HepG2 (cell line): ENCODE measurements around the gene NPTXR. TPM values are rescaled to one million over a fixed set of nuclear protein-coding genes. Genes with fewer than 3 reads are reported as not detected.

Experiments used
- ATAC-seq: fragments of 200-7000 bp; cut with Tn5 transposase; 3 replicates; pipeline ENCODE4 v1.9.1; 2020; ENCODE audit warnings: mild to moderate bottlenecking, moderate library complexity
- BruUV-seq: library from RNA; stranded (reverse); fragments of 400-500 nt; replicated peaks from 2 replicates; lab custom pipeline; 2021; lab: Mats Ljungman, UMichigan
- CTCF ChIA-PET: fragments of 300-600 bp; formaldehyde crosslinking; extraction: SDS; loops from one replicate; lab custom pipeline; 2021; ENCODE audit warnings: low total read pairs, inconsistent platforms, low intra/inter-chr PET ratio; lab: Yijun Ruan, JAX
- POLR2A ChIA-PET: fragments of 350-600 bp; sonication (Branson Sonifier 250); formaldehyde crosslinking; loops from one replicate; lab custom pipeline; 2020; ENCODE audit warnings: antibody characterized with exemption, inconsistent platforms; lab: Yijun Ruan, JAX
- DNase-seq: peaks from one replicate; pipeline ENCODE4 v3.0.0-alpha.2; 2015; ENCODE audit warnings: low spot score
- FAIRE-seq: peaks from 3 replicates; lab custom pipeline; 2011; peaks lifted over from hg19 to GRCh38; lab: Jason Lieb, UNC
- H2AFZ ChIP-seq: one replicate; pipeline ENCODE4 v1.6.1; 2011; ENCODE audit warnings: low read length, inconsistent platforms
- H3K27ac ChIP-seq: fragments of 300-600 bp; 3 replicates; pipeline ENCODE4 v1.8.0; 2011; ENCODE audit warnings: mixed run types, mild to moderate bottlenecking, mixed read lengths, low read length, inconsistent platforms; ENCODE audit not compliant: insufficient read depth; ENCODE audit errors: extremely low read length
- H3K27me3 ChIP-seq, 2 experiments: fragments of 200-600 bp in 1 of 2; 2 replicates in 1 of 2; 3 replicates in 1 of 2; pipeline versions ENCODE4 v1.6.0 to v1.8.0; 2011; ENCODE audit warnings: low read length in 2 of 2, mild to moderate bottlenecking in 2 of 2, moderate library complexity in 2 of 2, inconsistent platforms in 1 of 2; ENCODE audit not compliant: insufficient read depth in 2 of 2, control insufficient read depth in 1 of 2
- H3K36me3 ChIP-seq, 2 experiments: fragments of 200-600 bp in 1 of 2; replicated peaks in 1 of 2; 2 replicates in 1 of 2; 3 replicates in 1 of 2; pipeline versions ENCODE4 v1.5.1 to v1.8.0; 2011; ENCODE audit warnings: low read length in 2 of 2, inconsistent platforms in 1 of 2; ENCODE audit not compliant: insufficient read depth in 2 of 2, control insufficient read depth in 1 of 2
- H3K4me1 ChIP-seq: 2 replicates; pipeline ENCODE4 v1.5.1; 2012; ENCODE audit warnings: low read length, inconsistent platforms; ENCODE audit not compliant: insufficient read depth
- H3K4me2 ChIP-seq: 2 replicates; pipeline ENCODE4 v1.6.0; 2011; ENCODE audit warnings: low read depth, low read length, inconsistent platforms
- H3K4me3 ChIP-seq, 3 experiments: fragments of 200-600 bp in 1 of 3; sonication (generic), shearing (Covaris generic) in 1 of 3; replicated peaks in 1 of 3; 2 replicates each; pipeline ENCODE4 v1.5.1; 2011 to 2016; ENCODE audit warnings: low read length in 3 of 3, inconsistent platforms in 2 of 3, low read depth in 2 of 3, mild to moderate bottlenecking in 2 of 3, control low read depth in 1 of 3, mixed read lengths in 1 of 3; ENCODE audit not compliant: insufficient read depth in 1 of 3
- H3K79me2 ChIP-seq: one replicate; pipeline ENCODE4 v1.6.1; 2011; ENCODE audit warnings: low read length, inconsistent platforms; ENCODE audit not compliant: insufficient read depth
- H3K9ac ChIP-seq: 2 replicates; pipeline ENCODE4 v1.6.0; 2011; ENCODE audit warnings: mild to moderate bottlenecking, low read depth, low read length, inconsistent platforms; ENCODE audit not compliant: insufficient read depth
- H3K9me3 ChIP-seq: 2 replicates; pipeline ENCODE4 v1.5.1; 2012; ENCODE audit warnings: mild to moderate bottlenecking, low read length
- H4K20me1 ChIP-seq: 2 replicates; pipeline ENCODE4 v1.6.0; 2011; ENCODE audit warnings: inconsistent platforms, mild to moderate bottlenecking, low read length, moderate library complexity; ENCODE audit not compliant: insufficient read depth
- AKNA ChIP-seq: sonication (generic); formaldehyde crosslinking; IDR thresholded peaks from 2 replicates; pipeline ENCODE4 v1.4.0; 2020; ENCODE audit warnings: missing genetic modification reagents, borderline replicate concordance
- HMG20A ChIP-seq: IDR thresholded peaks from 2 replicates; pipeline ENCODE4 v1.6.1; 2016; ENCODE audit warnings: borderline replicate concordance
- HNRNPH1 ChIP-seq: fragments of 200-400 bp; formaldehyde crosslinking; optimal IDR thresholded peaks from 2 replicates; pipeline ENCODE3; 2017; ENCODE audit warnings: mild to moderate bottlenecking, low read depth, low read length
- HNRNPL ChIP-seq: fragments of 200-400 bp; formaldehyde crosslinking; IDR thresholded peaks from 2 replicates; pipeline ENCODE4 v1.6.1; 2017; ENCODE audit warnings: mild to moderate bottlenecking, low read depth, low read length
- SP2 ChIP-seq: sonication (generic); formaldehyde crosslinking; IDR thresholded peaks from 2 replicates; pipeline ENCODE4 v1.5.1; 2020; ENCODE audit warnings: mild to moderate bottlenecking, missing genetic modification reagents
- ZNF12 ChIP-seq: sonication (generic); formaldehyde crosslinking; IDR thresholded peaks from 2 replicates; pipeline ENCODE4 v1.5.0; 2020; ENCODE audit warnings: missing genetic modification reagents
- ZNF230 ChIP-seq: sonication (generic); formaldehyde crosslinking; IDR thresholded peaks from 2 replicates; pipeline ENCODE4 v1.4.0; 2020; ENCODE audit warnings: mild to moderate bottlenecking, missing genetic modification reagents
- ZNF550 ChIP-seq: sonication (generic); formaldehyde crosslinking; IDR thresholded peaks from 2 replicates; pipeline ENCODE4 v1.4.0; 2020; ENCODE audit warnings: mild to moderate bottlenecking, missing genetic modification reagents, borderline replicate concordance
- ZNF678 ChIP-seq: sonication (generic); formaldehyde crosslinking; IDR thresholded peaks from 2 replicates; pipeline ENCODE4 v1.4.0; 2020; ENCODE audit warnings: mild to moderate bottlenecking, missing genetic modification reagents
- WGBS: methylation state at CpG from one replicate; pipeline ENCODE4 v1.1.6; 2017; ENCODE audit warnings: low lambda C conversion rate; 5-methylcytosine and 5-hydroxymethylcytosine counted together
- in situ Hi-C: cut with HindIII; loops from 2 replicates; pipeline ENCODE4 v1.10.0; 2017; ENCODE audit warnings: low pct_unique_long_range_greater_than_20kb; ENCODE audit not compliant: extremely low pct_ligation_motif_present
- intact Hi-C: fragments of 100-400 bp; cut with micrococcal nuclease; formaldehyde crosslinking; loops from one replicate; pipeline ENCODE4 v1.10.0; 2022; ENCODE audit not compliant: unreplicated experiment
- polyA plus RNA-seq, 8 experiments: library from polyadenylated mRNA; depleted of rRNA in 3 of 8; stranded (reverse) in 7 of 8; unstranded in 1 of 8; fragments of >200 nt; fragmentation: Illumina TruSeq in 4 of 8; extraction: Trizol in 4 of 8; gene quantifications; 2 replicates each; pipeline versions ENCODE4 v1.2.1 to v1.2.3, GENCODE V29; 2011 to 2016; ENCODE audit warnings: low read depth in 4 of 8, missing spikeins in 1 of 8, mixed read lengths in 1 of 8; ENCODE audit not compliant: insufficient read depth in 1 of 8
- total RNA-seq, 5 experiments: library from RNA; depleted of rRNA; stranded (reverse); fragments of >200 nt; fragmentation: Illumina TruSeq; extraction: Trizol; gene quantifications; 2 replicates each; pipeline ENCODE4 v1.2.3, GENCODE V29; 2016; ENCODE audit warnings: low read depth in 1 of 5
- TF ChIP-seq, protein P1 (sequence below): sonication (generic); formaldehyde crosslinking; IDR thresholded peaks from 2 replicates; pipeline ENCODE4 v1.4.0; 2020; ENCODE audit warnings: missing genetic modification reagents

Gene NPTXR
- total and polyA plus RNA-seq, 2 of the 13 experiments (the other 11 are each of a cell fraction or from before 2014, with no cell fraction given) = 2.6 to 4.8 TPM

DNA sequence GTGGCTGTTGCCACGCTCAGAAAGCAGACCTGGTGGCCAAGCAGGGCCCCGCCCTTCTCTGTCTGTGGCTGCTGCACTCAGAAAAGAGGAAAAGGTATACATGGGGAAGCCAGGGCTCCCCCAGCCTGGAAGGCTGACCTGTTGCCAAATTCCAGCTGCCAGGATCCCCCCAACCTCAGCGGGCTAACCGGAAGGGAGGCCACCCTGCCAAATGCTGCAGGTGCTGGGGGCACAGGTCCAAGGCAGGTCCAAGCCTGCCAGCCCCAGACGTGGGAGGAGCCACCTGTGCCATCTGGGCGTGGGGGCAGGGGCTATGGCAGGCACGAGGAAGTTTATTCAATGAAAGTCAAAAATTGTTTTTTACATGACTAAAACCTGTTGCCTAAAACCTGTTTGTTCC is 2.6 kb downstream of the NPTXR start (continued):
- TF ChIP-seq HMG20A (CRISPR knock-in tag) (no peak), HNRNPL (no peak), SP2 (CRISPR knock-in tag) (no peak)

- no TSS peak for BruUV-seq
- DNase-seq (no peak), FAIRE-seq (no peak), ATAC-seq (no peak)
- TF ChIP-seq HNRNPH1 = no peak
- TF ChIP-seq ZNF230 (CRISPR knock-in tag) = no peak
- TF ChIP-seq ZNF678 (CRISPR knock-in tag) = no peak
- TF ChIP-seq, protein P1, sequence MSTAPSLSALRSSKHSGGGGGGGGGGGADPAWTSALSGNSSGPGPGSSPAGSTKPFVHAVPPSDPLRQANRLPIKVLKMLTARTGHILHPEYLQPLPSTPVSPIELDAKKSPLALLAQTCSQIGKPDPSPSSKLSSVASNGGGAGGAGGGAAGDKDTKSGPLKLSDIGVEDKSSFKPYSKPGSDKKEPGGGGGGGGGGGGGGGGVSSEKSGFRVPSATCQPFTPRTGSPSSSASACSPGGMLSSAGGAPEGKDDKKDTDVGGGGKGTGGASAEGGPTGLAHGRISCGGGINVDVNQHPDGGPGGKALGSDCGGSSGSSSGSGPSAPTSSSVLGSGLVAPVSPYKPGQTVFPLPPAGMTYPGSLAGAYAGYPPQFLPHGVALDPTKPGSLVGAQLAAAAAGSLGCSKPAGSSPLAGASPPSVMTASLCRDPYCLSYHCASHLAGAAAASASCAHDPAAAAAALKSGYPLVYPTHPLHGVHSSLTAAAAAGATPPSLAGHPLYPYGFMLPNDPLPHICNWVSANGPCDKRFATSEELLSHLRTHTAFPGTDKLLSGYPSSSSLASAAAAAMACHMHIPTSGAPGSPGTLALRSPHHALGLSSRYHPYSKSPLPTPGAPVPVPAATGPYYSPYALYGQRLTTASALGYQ = no peak
- TF ChIP-seq ZNF12 (CRISPR knock-in tag) = no peak
- TF ChIP-seq ZNF550 (CRISPR knock-in tag) = no peak
- TF ChIP-seq AKNA (CRISPR knock-in tag) = no peak
- 94% methylated on average over 3 of the region's 3 CpGs for WGBS
- H3K4me2 ChIP-seq = no peak overlapping the region
- ChIA-PET POLR2A (interaction anchor here (0.7 kb wide), 1 partner anchor 13 kb away, joined by 3 read pairs; no protein-coding TSS in a partner anchor), CTCF (no interaction called here)
- intact Hi-C loops (loop anchor here (10.0 kb wide), 1 partner anchor 75 kb away; no protein-coding TSS in a partner anchor), in situ Hi-C loops (no loop called here)
- no peaks in the 10 kb centered on the region for H3K36me3 ChIP-seq
- no peak overlapping the region for H3K9ac ChIP-seq
- no peak overlapping the region for H3K27ac ChIP-seq
- no peaks in the 10 kb centered on the region for H3K79me2 ChIP-seq
- peaks cover 55% of the 10 kb centered on the region for H3K4me1 ChIP-seq
- H3K9me3 ChIP-seq = no peaks in the 10 kb centered on the region
- H4K20me1 ChIP-seq = no peaks in the 10 kb centered on the region
- no peak overlapping the region for H2AFZ ChIP-seq
- no peaks in the 10 kb centered on the region for H3K27me3 ChIP-seq
- H3K4me3 ChIP-seq = no peak overlapping the region
These were observed 3.7 kb downstream of the NPTXR start for GRCh38 chr22:38840129-38840528.
